Esophagus muscularis mucosa (tissue), 3 donors: ENCODE measurements around the gene MAD2L1.

Source experiments
- EP300 ChIP-seq: sonication (generic); formaldehyde crosslinking; IDR thresholded peaks from one replicate; pipeline ENCODE4 v1.6.1; 2017; ENCODE audit warnings: antibody characterized with exemption
- TF ChIP-seq, protein P1 (sequence below), 3 experiments: fragments of 200-600 bp in 2 of 3; fragments of 450-650 bp in 1 of 3; sonication (generic) in 2 of 3; IDR thresholded peaks; one replicate each; pipeline ENCODE4 v1.5.1; 2017 to 2019; ENCODE audit warnings: antibody characterized with exemption in 3 of 3, mild to moderate bottlenecking in 2 of 3, moderate library complexity in 1 of 3

DNA sequence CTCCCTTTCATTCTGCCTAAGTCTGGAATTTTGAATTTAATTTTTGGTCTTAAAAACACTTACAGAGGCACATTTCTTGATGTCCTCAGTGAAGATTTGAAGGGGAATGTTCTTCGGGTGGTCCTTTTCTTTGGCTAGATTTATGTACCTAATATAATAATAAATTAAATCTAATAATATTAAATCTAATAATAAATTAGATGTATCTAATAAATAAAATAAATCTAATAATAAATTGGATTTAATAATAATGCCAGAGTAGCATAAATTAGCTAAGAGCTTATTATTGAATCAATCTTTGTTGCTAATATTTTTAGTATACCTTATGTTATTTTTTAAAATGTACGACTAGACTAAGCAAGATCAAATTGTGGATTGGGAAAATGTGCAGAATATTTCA, 39.8 kb downstream of the MAD2L1 start:
- TF ChIP-seq, protein P1, sequence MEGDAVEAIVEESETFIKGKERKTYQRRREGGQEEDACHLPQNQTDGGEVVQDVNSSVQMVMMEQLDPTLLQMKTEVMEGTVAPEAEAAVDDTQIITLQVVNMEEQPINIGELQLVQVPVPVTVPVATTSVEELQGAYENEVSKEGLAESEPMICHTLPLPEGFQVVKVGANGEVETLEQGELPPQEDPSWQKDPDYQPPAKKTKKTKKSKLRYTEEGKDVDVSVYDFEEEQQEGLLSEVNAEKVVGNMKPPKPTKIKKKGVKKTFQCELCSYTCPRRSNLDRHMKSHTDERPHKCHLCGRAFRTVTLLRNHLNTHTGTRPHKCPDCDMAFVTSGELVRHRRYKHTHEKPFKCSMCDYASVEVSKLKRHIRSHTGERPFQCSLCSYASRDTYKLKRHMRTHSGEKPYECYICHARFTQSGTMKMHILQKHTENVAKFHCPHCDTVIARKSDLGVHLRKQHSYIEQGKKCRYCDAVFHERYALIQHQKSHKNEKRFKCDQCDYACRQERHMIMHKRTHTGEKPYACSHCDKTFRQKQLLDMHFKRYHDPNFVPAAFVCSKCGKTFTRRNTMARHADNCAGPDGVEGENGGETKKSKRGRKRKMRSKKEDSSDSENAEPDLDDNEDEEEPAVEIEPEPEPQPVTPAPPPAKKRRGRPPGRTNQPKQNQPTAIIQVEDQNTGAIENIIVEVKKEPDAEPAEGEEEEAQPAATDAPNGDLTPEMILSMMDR (IDR thresholded peaks at IDR 0.05): no peak
- no peak for TF ChIP-seq EP300
